Astrocyte of the hippocampus (primary cell): ENCODE data around the gene CDNF.
"Not testable (repeated sequence)": the region's sequence is repeated elsewhere in the genome, so short reads cannot be mapped to it uniquely, and the experiment has no call there.

Experiments
- DNase-seq: peaks from one replicate; pipeline ENCODE4 v3.0.0; 2011; ENCODE audit warnings: low read depth, low spot score

CDNF gene

GRCh38 chr10:14839305-14839695 is 1.5 kb upstream of the CDNF start:
- no peak for DNase-seq

- peak; percentile 60 for DNase-seq
These were observed 906 bp upstream of the CDNF start for GRCh38 chr10:14838582-14839304.

- no peak for DNase-seq
These were observed 657 bp downstream of the CDNF start for GRCh38 chr10:14837003-14837756.

- no peak for DNase-seq
These were observed 1.6 kb downstream of the CDNF start for GRCh38 chr10:14836208-14836607.

- DNase-seq, result no peak
These were observed 4.7 kb downstream of the CDNF start for GRCh38 chr10:14833106-14833505.

GRCh38 chr10:14826076-14826829 is 11.6 kb downstream of the CDNF start:
- no peak for DNase-seq

GRCh38 chr10:14823966-14824365 is 13.9 kb downstream of the CDNF start:
- no peak for DNase-seq

GRCh38 chr10:14822879-14823755 is 14.7 kb downstream of the CDNF start:
- peak; percentile 63 for DNase-seq

- no peak for DNase-seq
These were observed 16.0 kb downstream of the CDNF start for GRCh38 chr10:14821635-14822375.

GRCh38 chr10:14820775-14821154 is 17.1 kb downstream of the CDNF start:
- no peak for DNase-seq

GRCh38 chr10:14820010-14820774 is 17.6 kb downstream of the CDNF start:
- peak; percentile 80 for DNase-seq

- not testable (repeated sequence) for DNase-seq
These were observed 21.1 kb downstream of the CDNF start for GRCh38 chr10:14816717-14817116.

GRCh38 chr10:14815681-14816080 is 22.2 kb downstream of the CDNF start:
- no peak for DNase-seq

- DNase-seq, result no peak
These were observed 25.6 kb downstream of the CDNF start for GRCh38 chr10:14812271-14812670.

- no peak for DNase-seq
These were observed 26.6 kb downstream of the CDNF start for GRCh38 chr10:14810969-14811953.

- DNase-seq, result no peak
These were observed 31.5 kb downstream of the CDNF start for GRCh38 chr10:14806318-14806717.

GRCh38 chr10:14803827-14804226 is 34.0 kb downstream of the CDNF start:
- DNase-seq, result no peak

GRCh38 chr10:14801723-14802122 is 36.1 kb downstream of the CDNF start:
- DNase-seq, result no peak

- no peak for DNase-seq
These were observed 37.4 kb downstream of the CDNF start for GRCh38 chr10:14800397-14800796.
